ENCODE data around the gene TOM1L1. TPM values are rescaled to one million over a fixed set of nuclear protein-coding genes. Genes with fewer than 3 reads are reported as not detected.

The TOM1L1 gene
- total and polyA plus RNA-seq, 7 donors, result 1.1 to 6.5 (median 4.0) TPM

GRCh38 chr17:54971901-54972300 is 71.2 kb downstream of the TOM1L1 start:
- 76 to 96% (median 92%) methylated on average over 3 of the region's 3 CpGs for WGBS, 3 donors
- Histone ChIP-seq H3K27me3 (ENCODE audit: insufficient read depth in 3 of 3, low read length in 2 of 3) (no peaks in the 10 kb centered on the region), H3K4me1 (peaks cover 14% of the 10 kb centered on the region), H3K9me3 (no peaks in the 10 kb centered on the region), H3K36me3 (ENCODE audit: insufficient read depth in 1 of 2, low read depth in 1 of 2) (no peaks in the 10 kb centered on the region), H3K27ac (no peak overlapping the region), H3K4me3 (no peak overlapping the region)
- DNase-seq (no peak), ATAC-seq (no peak)
- intact Hi-C loops (cut with DNase I), result no loop called here
- TF ChIP-seq, protein P1, sequence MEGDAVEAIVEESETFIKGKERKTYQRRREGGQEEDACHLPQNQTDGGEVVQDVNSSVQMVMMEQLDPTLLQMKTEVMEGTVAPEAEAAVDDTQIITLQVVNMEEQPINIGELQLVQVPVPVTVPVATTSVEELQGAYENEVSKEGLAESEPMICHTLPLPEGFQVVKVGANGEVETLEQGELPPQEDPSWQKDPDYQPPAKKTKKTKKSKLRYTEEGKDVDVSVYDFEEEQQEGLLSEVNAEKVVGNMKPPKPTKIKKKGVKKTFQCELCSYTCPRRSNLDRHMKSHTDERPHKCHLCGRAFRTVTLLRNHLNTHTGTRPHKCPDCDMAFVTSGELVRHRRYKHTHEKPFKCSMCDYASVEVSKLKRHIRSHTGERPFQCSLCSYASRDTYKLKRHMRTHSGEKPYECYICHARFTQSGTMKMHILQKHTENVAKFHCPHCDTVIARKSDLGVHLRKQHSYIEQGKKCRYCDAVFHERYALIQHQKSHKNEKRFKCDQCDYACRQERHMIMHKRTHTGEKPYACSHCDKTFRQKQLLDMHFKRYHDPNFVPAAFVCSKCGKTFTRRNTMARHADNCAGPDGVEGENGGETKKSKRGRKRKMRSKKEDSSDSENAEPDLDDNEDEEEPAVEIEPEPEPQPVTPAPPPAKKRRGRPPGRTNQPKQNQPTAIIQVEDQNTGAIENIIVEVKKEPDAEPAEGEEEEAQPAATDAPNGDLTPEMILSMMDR (IDR thresholded peaks at IDR 0.05), result no peak

- Histone ChIP-seq H3K27me3 (ENCODE audit: insufficient read depth in 3 of 3, low read length in 2 of 3) (no peaks in the 10 kb centered on the region), H3K36me3 (ENCODE audit: insufficient read depth in 1 of 2, low read depth in 1 of 2) (no peaks in the 10 kb centered on the region), H3K4me1 (peaks cover 8% of the 10 kb centered on the region), H3K4me3 (no peak overlapping the region), H3K9me3 (no peaks in the 10 kb centered on the region), H3K27ac (no peak overlapping the region)
- WGBS, 3 donors, result 79 to 87% (median 83%) methylated on average over 3 of the region's 3 CpGs
- ATAC-seq (no peak), DNase-seq (no peak)
- TF ChIP-seq, protein P1 (IDR thresholded peaks at IDR 0.05), result no peak
- intact Hi-C loops (cut with DNase I), result no loop called here
Observed at GRCh38 chr17:54972406-54973138, 71.9 kb downstream of the TOM1L1 start.

- intact Hi-C loops (cut with DNase I), result no loop called here
- TF ChIP-seq, protein P1 (IDR thresholded peaks at IDR 0.05), result no peak
Observed at GRCh38 chr17:54974759-54975158, 74.1 kb downstream of the TOM1L1 start.

DNA sequence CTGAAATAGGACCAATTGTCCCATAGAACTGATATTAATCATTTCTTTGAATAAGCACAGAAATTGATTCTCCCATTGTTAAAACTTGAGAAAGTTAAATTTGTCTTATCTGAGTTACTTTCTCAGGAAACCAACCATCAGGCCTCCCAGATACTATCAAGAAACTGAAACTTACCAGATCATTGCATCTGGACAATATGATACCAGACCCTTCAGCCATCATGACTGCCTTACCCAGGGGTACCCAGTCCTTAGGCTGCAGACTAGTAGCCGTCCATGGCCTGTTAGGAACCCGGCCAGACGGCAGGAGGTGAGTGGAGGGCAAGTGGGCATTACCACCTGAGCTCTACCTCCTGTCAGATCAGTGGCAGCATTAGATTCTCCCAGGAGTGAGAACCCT is 75.7 kb downstream of the TOM1L1 start:
- Histone ChIP-seq H3K36me3 (ENCODE audit: insufficient read depth in 1 of 2, low read depth in 1 of 2) (no peaks in the 10 kb centered on the region), H3K27ac (no peak overlapping the region), H3K9me3 (no peaks in the 10 kb centered on the region), H3K4me1 (no peaks in the 10 kb centered on the region), H3K27me3 (ENCODE audit: insufficient read depth in 3 of 3, low read length in 2 of 3) (no peaks in the 10 kb centered on the region), H3K4me3 (no peak overlapping the region)
- TF ChIP-seq, protein P1 (IDR thresholded peaks at IDR 0.05), result no peak
- ATAC-seq, result no peak
- WGBS, 3 donors, result 92 to 97% (median 94%) methylated on average over 3 of the region's 3 CpGs
- DNase-seq, result no peak
- intact Hi-C loops (cut with DNase I), result no loop called here

More at GRCh38 chr17:54974759-54975158, 74.1 kb downstream of the TOM1L1 start:
- Histone ChIP-seq H3K4me1 (peaks cover 6% of the 10 kb centered on the region), H3K9me3 (no peaks in the 10 kb centered on the region), H3K27me3 (ENCODE audit: insufficient read depth in 3 of 3, low read length in 2 of 3) (no peaks in the 10 kb centered on the region), H3K36me3 (ENCODE audit: insufficient read depth in 1 of 2, low read depth in 1 of 2) (no peaks in the 10 kb centered on the region), H3K27ac (no peak overlapping the region), H3K4me3 (no peak overlapping the region)
- ATAC-seq (no peak), DNase-seq (no peak)
- WGBS, 3 donors, result 82 to 91% (median 88%) methylated on average over 3 of the region's 3 CpGs

DNA sequence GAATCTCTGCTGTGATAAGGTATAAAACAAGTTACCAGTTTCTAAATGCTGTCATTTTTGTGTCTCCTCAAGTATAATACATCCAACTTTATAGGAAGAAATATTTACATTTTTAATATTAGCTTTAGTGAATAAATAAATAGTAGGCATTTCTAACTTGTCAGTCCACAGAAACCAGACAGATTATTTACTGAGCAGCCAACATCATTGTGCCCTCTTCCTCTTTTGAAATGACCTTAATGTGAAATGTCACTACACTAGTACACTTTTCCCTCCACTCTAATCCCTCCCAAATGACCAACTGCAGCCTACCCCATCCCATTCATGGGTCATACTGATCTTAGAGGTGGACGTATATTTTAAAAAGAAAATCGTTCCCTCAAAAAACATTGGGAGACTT is 77.1 kb downstream of the TOM1L1 start:
- TF ChIP-seq, protein P1 (IDR thresholded peaks at IDR 0.05), result no peak
- Histone ChIP-seq H3K4me1 (no peaks in the 10 kb centered on the region), H3K9me3 (no peaks in the 10 kb centered on the region), H3K27me3 (ENCODE audit: insufficient read depth in 3 of 3, low read length in 2 of 3) (no peaks in the 10 kb centered on the region), H3K36me3 (ENCODE audit: insufficient read depth in 1 of 2, low read depth in 1 of 2) (no peaks in the 10 kb centered on the region), H3K4me3 (no peak overlapping the region), H3K27ac (no peak overlapping the region)
- DNase-seq (no peak), ATAC-seq (no peak)
- intact Hi-C loops (cut with DNase I), result no loop called here
- 82 to 95% (median 94%) methylated on average over 2 of the region's 2 CpGs for WGBS, 3 donors

Measured in psoas muscle (tissue), 8 donors.